Calu3 (cell line): ENCODE measurements around the gene PKN3. TPM values are rescaled to one million over a fixed set of nuclear protein-coding genes. Genes with fewer than 3 reads are reported as not detected.

ENCODE experiments used
- Bru-seq: library from RNA; stranded (reverse); fragments of 400-500 nt; gene quantifications from one replicate; lab custom pipeline; 2021; lab: Mats Ljungman, UMichigan
- BruChase-seq, 2 experiments: library from RNA; stranded (reverse); fragments of 400-500 nt; gene quantifications; one replicate each; lab custom pipeline; 2021; lab: Mats Ljungman, UMichigan
- BruUV-seq: library from RNA; stranded (reverse); fragments of 400-500 nt; replicated peaks from 2 replicates; lab custom pipeline; 2021; lab: Mats Ljungman, UMichigan
- CTCF ChIA-PET: fragments of 300-600 bp; sonication (Branson Sonifier 250); formaldehyde crosslinking; loops from one replicate; lab custom pipeline; 2022; ENCODE audit warnings: antibody characterized with exemption; lab: Charles Lee
- DNase-seq: peaks from one replicate; pipeline ENCODE4 v3.0.0; 2022
- H3K27ac Mint-ChIP-seq: one replicate; pipeline ENCODE4 v1.8.0; 2022; ENCODE audit warnings: mixed read lengths; ENCODE audit not compliant: unreplicated experiment
- H3K27me3 Mint-ChIP-seq: one replicate; pipeline ENCODE4 v1.8.0; 2022; ENCODE audit warnings: mixed read lengths; ENCODE audit not compliant: unreplicated experiment
- H3K36me3 Mint-ChIP-seq: one replicate; pipeline ENCODE4 v1.8.0; 2022; ENCODE audit warnings: mild to moderate bottlenecking, moderate library complexity, mixed read lengths; ENCODE audit not compliant: insufficient read depth, unreplicated experiment
- H3K4me1 Mint-ChIP-seq: one replicate; pipeline ENCODE4 v1.8.0; 2022; ENCODE audit warnings: mild to moderate bottlenecking, low read depth, mixed read lengths; ENCODE audit not compliant: unreplicated experiment
- H3K4me3 Mint-ChIP-seq: one replicate; pipeline ENCODE4 v1.8.0; 2022; ENCODE audit warnings: mild to moderate bottlenecking, low read depth, moderate library complexity, mixed read lengths; ENCODE audit not compliant: unreplicated experiment
- H3K9me3 Mint-ChIP-seq: one replicate; pipeline ENCODE4 v1.8.0; 2022; ENCODE audit warnings: low read depth, mixed read lengths; ENCODE audit not compliant: unreplicated experiment
- CTCF ChIP-seq: fragments of 200-600 bp; IDR thresholded peaks from one replicate; pipeline ENCODE4 v1.8.0; 2022; ENCODE audit warnings: antibody characterized with exemption; ENCODE audit not compliant: unreplicated experiment
- intact Hi-C: fragments of 100-400 bp; cut with micrococcal nuclease; formaldehyde crosslinking; loops from one replicate; pipeline ENCODE4 v1.10.0; 2022; ENCODE audit not compliant: unreplicated experiment
- long read RNA-seq: library from polyadenylated mRNA; stranded (forward); transcript quantifications from one replicate; pipeline ENCODE4 v2.0.0, GENCODE V29; 2022
- total RNA-seq: library from RNA; stranded (reverse); gene quantifications from 2 replicates; pipeline ENCODE4 v1.2.3, GENCODE V29; 2022

The PKN3 gene
- 6.8 and 7.7 TPM in 2 replicates for total RNA-seq
- Bru-seq, nascent RNA: percentile 32 among the genes with signal in this experiment
- BruChase-seq, experiment 1, labeled RNA remaining after a 6-hour chase: percentile 45 among the genes with signal in this experiment
- BruChase-seq, experiment 2, labeled RNA remaining after a 2-hour chase: percentile 47 among the genes with signal in this experiment
- long read RNA-seq, partial matches to known transcripts: 0 of 8 reads
- long read RNA-seq, other reads (novel, unspliced or antisense): 7 of 8 reads

- no TSS peak for BruUV-seq
- CTCF ChIA-PET: interaction anchor here (0.6 to 1.0 kb wide), 6 partner anchors 9 to 1481 kb away, joined by 3 to 9 read pairs (median 4); partner anchors contain the start of gene ENDOG
- Mint-ChIP-seq H3K4me1 (no peaks in the 10 kb centered on the region), H3K4me3 (peak within 1 kb of the TSS; percentile 75), H3K36me3 (peaks cover 21% of the 10 kb centered on the region), H3K27ac (no peak within 1 kb of the TSS), H3K9me3 (no peaks in the 10 kb centered on the region), H3K27me3 (no peaks in the 10 kb centered on the region)
- intact Hi-C loops: no loop called here
- peak; percentile 75 for TF ChIP-seq CTCF
- DNase-seq: peak; percentile 91
These were observed at the start of gene PKN3 for GRCh38 chr9:128702445-128702948. PKN3 (plus strand) TSS chr9:128702503; CDS start chr9:128702916, 413 bp downstream.

- intact Hi-C loops: no loop called here
- BruUV-seq: no TSS peak
- Mint-ChIP-seq H3K36me3 (peaks cover 17% of the 10 kb centered on the region), H3K9me3 (no peaks in the 10 kb centered on the region), H3K27ac (no peak overlapping the region), H3K4me1 (peaks cover 8% of the 10 kb centered on the region), H3K4me3 (no peak overlapping the region), H3K27me3 (no peaks in the 10 kb centered on the region)
- no peak for TF ChIP-seq CTCF
- no peak for DNase-seq
- CTCF ChIA-PET: interaction anchor here (0.6 kb wide), 1 partner anchor 85 kb away, joined by 7 read pairs; no protein-coding TSS in a partner anchor
These were observed 48.4 kb upstream of the PKN3 start for GRCh38 chr9:128653908-128654307.

GRCh38 chr9:128654481-128654880, 47.8 kb upstream of the PKN3 start:
- Mint-ChIP-seq H3K27me3 (no peaks in the 10 kb centered on the region), H3K4me1 (peaks cover 8% of the 10 kb centered on the region), H3K27ac (no peak overlapping the region), H3K4me3 (no peak overlapping the region), H3K36me3 (peaks cover 17% of the 10 kb centered on the region), H3K9me3 (no peaks in the 10 kb centered on the region)
- BruUV-seq: no TSS peak
- CTCF ChIA-PET: interaction anchor here (0.6 to 0.7 kb wide), 2 partner anchors 84 to 234 kb away, joined by 4 to 7 read pairs; partner anchors contain the start of gene CERCAM
- no peak for TF ChIP-seq CTCF
- DNase-seq: no peak
- intact Hi-C loops: no loop called here

GRCh38 chr9:128656416-128657343, 45.6 kb upstream of the PKN3 start, which contains the start of gene DYNC2I2:
DYNC2I2 (minus strand) TSS chr9:128656847; CDS start chr9:128656726, 121 bp downstream.
- Mint-ChIP-seq H3K27me3 (no peaks in the 10 kb centered on the region), H3K4me1 (peaks cover 8% of the 10 kb centered on the region), H3K4me3 (peak within 1 kb of the TSS; percentile 76), H3K27ac (peak within 1 kb of the TSS; percentile 98), H3K36me3 (peaks cover 17% of the 10 kb centered on the region), H3K9me3 (no peaks in the 10 kb centered on the region)
- intact Hi-C loops: no loop called here
- CTCF ChIA-PET: no interaction called here
- no peak for TF ChIP-seq CTCF
- BruUV-seq: no TSS peak
- peak; percentile 93 for DNase-seq
